Neural cell (in vitro differentiated cells): ENCODE data around the gene ACTR1A. TPM values are rescaled to one million over a fixed set of nuclear protein-coding genes. Genes with fewer than 3 reads are reported as not detected.

ENCODE experiments used
- H2AFZ ChIP-seq: fragments of 200-600, 300-800 bp; sonication (generic), shearing (Covaris generic); 2 replicates; pipeline ENCODE4 v1.6.0; 2014; ENCODE audit warnings: low read depth, mild to moderate bottlenecking, antibody characterized with exemption, low read length, moderate library complexity
- H3F3A ChIP-seq: fragments of 200-600 bp; shearing (Covaris generic); 2 replicates; pipeline ENCODE4 v1.6.1; 2016; ENCODE audit warnings: mild to moderate bottlenecking, moderate library complexity, mixed read lengths, antibody characterized with exemption, low read length; ENCODE audit not compliant: insufficient read depth, poor library complexity, severe bottlenecking
- H3K27ac ChIP-seq: fragments of 200-600, 300-800 bp; sonication (generic), shearing (Covaris generic); 2 replicates; pipeline ENCODE4 v1.5.1; 2014; ENCODE audit warnings: mild to moderate bottlenecking, low read length, moderate library complexity
- H3K27me3 ChIP-seq: fragments of 300-800, 200-600 bp; sonication (generic), shearing (Covaris generic); 2 replicates; pipeline ENCODE4 v1.6.0; 2014; ENCODE audit warnings: mild to moderate bottlenecking, low read depth, low read length, moderate library complexity; ENCODE audit not compliant: insufficient read depth
- H3K36me3 ChIP-seq: fragments of 300-800, 200-600 bp; sonication (generic), shearing (Covaris generic); 2 replicates; pipeline ENCODE4 v1.5.1; 2014; ENCODE audit warnings: mild to moderate bottlenecking, antibody characterized with exemption, low read length, moderate library complexity; ENCODE audit not compliant: insufficient read depth
- H3K4me2 ChIP-seq: fragments of 300-800, 200-600 bp; sonication (generic), shearing (Covaris generic); 2 replicates; pipeline ENCODE4 v1.6.0; 2014; ENCODE audit warnings: mild to moderate bottlenecking, low read length
- H3K4me3 ChIP-seq: fragments of 300-800, 200-600 bp; sonication (generic), shearing (Covaris generic); 2 replicates; pipeline ENCODE4 v1.5.1; 2014; ENCODE audit warnings: mild to moderate bottlenecking, low read length, moderate library complexity
- H3K79me2 ChIP-seq: fragments of 200-600 bp; shearing (Covaris generic); replicated peaks from 2 replicates; pipeline ENCODE4 v1.6.0; 2014; ENCODE audit warnings: mild to moderate bottlenecking, low read length, moderate library complexity; ENCODE audit not compliant: insufficient read depth
- H3K9ac ChIP-seq: fragments of 300-800, 200-600 bp; sonication (generic), shearing (Covaris generic); 2 replicates; pipeline ENCODE4 v1.6.1; 2016; ENCODE audit warnings: mild to moderate bottlenecking, low read length, mixed read lengths
- H3K9me2 ChIP-seq: fragments of 200-600 bp; shearing (Covaris generic); 2 replicates; pipeline ENCODE4 v1.6.1; 2016; ENCODE audit warnings: mild to moderate bottlenecking, low read length, mixed read lengths; ENCODE audit not compliant: insufficient read depth
- H3K9me3 ChIP-seq: fragments of 200-600, 300-800 bp; sonication (generic), shearing (Covaris generic); 2 replicates; pipeline ENCODE4 v1.6.1; 2016; ENCODE audit warnings: mild to moderate bottlenecking, mixed run types, low read length, moderate library complexity, mixed read lengths
- H4K20me1 ChIP-seq: fragments of 200-600 bp; shearing (Covaris generic); 2 replicates; pipeline ENCODE4 v1.6.1; 2016; ENCODE audit warnings: mild to moderate bottlenecking, mixed run types; ENCODE audit not compliant: insufficient read depth
- EP300 ChIP-seq: fragments of 450-650 bp; conservative IDR thresholded peaks from 2 replicates; pipeline ENCODE4 v1.6.1; 2014; ENCODE audit warnings: antibody characterized with exemption, mild to moderate bottlenecking, moderate library complexity; ENCODE audit not compliant: poor library complexity, severe bottlenecking
- EZH2 ChIP-seq: fragments of 200-600, 300-800 bp; shearing (Covaris generic), sonication (generic); IDR thresholded peaks from 2 replicates; pipeline ENCODE4 v1.6.1; 2014; ENCODE audit warnings: antibody characterized with exemption, low read length, borderline replicate concordance, mild to moderate bottlenecking; ENCODE audit not compliant: insufficient read depth, poor library complexity, severe bottlenecking
- MXI1 ChIP-seq: fragments of 450-650 bp; conservative IDR thresholded peaks from 2 replicates; pipeline ENCODE4 v1.6.1; 2014; ENCODE audit warnings: antibody characterized with exemption, mild to moderate bottlenecking; ENCODE audit not compliant: poor library complexity, severe bottlenecking
- POLR2AphosphoS5 ChIP-seq: IDR thresholded peaks from 2 replicates; pipeline ENCODE4 v1.6.1; 2012
- RAD21 ChIP-seq: fragments of 450-650 bp; conservative IDR thresholded peaks from 2 replicates; pipeline ENCODE4 v1.6.1; 2014; ENCODE audit warnings: antibody characterized with exemption, mild to moderate bottlenecking, moderate library complexity
- REST ChIP-seq: IDR thresholded peaks from 2 replicates; pipeline ENCODE4 v1.6.1; 2012; ENCODE audit warnings: borderline replicate concordance
- SMC3 ChIP-seq: fragments of 450-650 bp; conservative IDR thresholded peaks from 2 replicates; pipeline ENCODE4 v1.6.1; 2014; ENCODE audit warnings: antibody characterized with exemption, mild to moderate bottlenecking, moderate library complexity; ENCODE audit not compliant: poor library complexity
- TAF1 ChIP-seq: IDR thresholded peaks from 2 replicates; pipeline ENCODE4 v1.6.1; 2012; ENCODE audit warnings: low read depth
- polyA plus RNA-seq: library from polyadenylated mRNA; depleted of rRNA; stranded (reverse); fragments of >200 nt; gene quantifications from 2 replicates; pipeline ENCODE4 v1.2.3, GENCODE V29; 2014
- TF ChIP-seq, protein P1 (sequence below): fragments of 450-650 bp; IDR thresholded peaks from 2 replicates; pipeline ENCODE4 v1.5.1; 2014; ENCODE audit warnings: antibody characterized with exemption, mild to moderate bottlenecking, moderate library complexity; ENCODE audit not compliant: poor library complexity, severe bottlenecking

ACTR1A gene
- polyA plus RNA-seq, 1 donor from 2014 or later = 316 TPM

GRCh38 chr10:102475451-102476040 lies 27.0 kb downstream of the ACTR1A start:
- H3K36me3 ChIP-seq = no peaks in the 10 kb centered on the region
- no peak overlapping the region for H3K4me3 ChIP-seq
- no peak overlapping the region for H3K9ac ChIP-seq
- no peak overlapping the region for H2AFZ ChIP-seq
- H3F3A ChIP-seq = no peaks in the 10 kb centered on the region
- no peaks in the 10 kb centered on the region for H3K9me3 ChIP-seq
- no peaks in the 10 kb centered on the region for H3K27me3 ChIP-seq
- H4K20me1 ChIP-seq = no peaks in the 10 kb centered on the region
- H3K9me2 ChIP-seq = no peaks in the 10 kb centered on the region
- TF ChIP-seq RAD21 (no peak), SMC3 (no peak), EZH2 (no peak), POLR2AphosphoS5 (no peak), EP300 (no peak), TAF1 (no peak), MXI1 (no peak), REST (no peak)
- TF ChIP-seq, protein P1, sequence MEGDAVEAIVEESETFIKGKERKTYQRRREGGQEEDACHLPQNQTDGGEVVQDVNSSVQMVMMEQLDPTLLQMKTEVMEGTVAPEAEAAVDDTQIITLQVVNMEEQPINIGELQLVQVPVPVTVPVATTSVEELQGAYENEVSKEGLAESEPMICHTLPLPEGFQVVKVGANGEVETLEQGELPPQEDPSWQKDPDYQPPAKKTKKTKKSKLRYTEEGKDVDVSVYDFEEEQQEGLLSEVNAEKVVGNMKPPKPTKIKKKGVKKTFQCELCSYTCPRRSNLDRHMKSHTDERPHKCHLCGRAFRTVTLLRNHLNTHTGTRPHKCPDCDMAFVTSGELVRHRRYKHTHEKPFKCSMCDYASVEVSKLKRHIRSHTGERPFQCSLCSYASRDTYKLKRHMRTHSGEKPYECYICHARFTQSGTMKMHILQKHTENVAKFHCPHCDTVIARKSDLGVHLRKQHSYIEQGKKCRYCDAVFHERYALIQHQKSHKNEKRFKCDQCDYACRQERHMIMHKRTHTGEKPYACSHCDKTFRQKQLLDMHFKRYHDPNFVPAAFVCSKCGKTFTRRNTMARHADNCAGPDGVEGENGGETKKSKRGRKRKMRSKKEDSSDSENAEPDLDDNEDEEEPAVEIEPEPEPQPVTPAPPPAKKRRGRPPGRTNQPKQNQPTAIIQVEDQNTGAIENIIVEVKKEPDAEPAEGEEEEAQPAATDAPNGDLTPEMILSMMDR = no peak
- H3K27ac ChIP-seq = no peak overlapping the region
- H3K79me2 ChIP-seq = no peaks in the 10 kb centered on the region
- no peak overlapping the region for H3K4me2 ChIP-seq

- no peaks in the 10 kb centered on the region for H3F3A ChIP-seq
Observed at GRCh38 chr10:102473445-102474331, 28.8 kb downstream of the ACTR1A start.

More at GRCh38 chr10:102473445-102474331, 28.8 kb downstream of the ACTR1A start:
- Histone ChIP-seq H3K27ac (no peak overlapping the region), H3K9me3 (no peaks in the 10 kb centered on the region), H3K9me2 (no peaks in the 10 kb centered on the region), H3K4me2 (no peak overlapping the region), H4K20me1 (no peaks in the 10 kb centered on the region), H3K79me2 (no peaks in the 10 kb centered on the region), H3K27me3 (no peaks in the 10 kb centered on the region), H2AFZ (no peak overlapping the region), H3K4me3 (no peak overlapping the region), H3K36me3 (no peaks in the 10 kb centered on the region), H3K9ac (no peak overlapping the region)
- TF ChIP-seq REST = no peak
- peak; percentile 14 for TF ChIP-seq POLR2AphosphoS5
